ENCODE results near the gene BRD3. TPM values are rescaled to one million over a fixed set of nuclear protein-coding genes. Genes with fewer than 3 reads are reported as not detected.

BRD3 gene
- total and polyA plus RNA-seq, 2 donors: 11.6 to 20.2 TPM

GRCh38 chr9:133997584-133997983 is 70.2 kb downstream of the BRD3 start:
- H3K27ac ChIP-seq (ENCODE audit: low read depth): no peak overlapping the region
- H3K36me3 ChIP-seq (ENCODE audit: insufficient read depth): no peaks in the 10 kb centered on the region
- 94% methylated on average over 2 of the region's 2 CpGs for WGBS
- H3K4me1 ChIP-seq (ENCODE audit: insufficient read depth): no peaks in the 10 kb centered on the region
- no peak overlapping the region for H3K4me3 ChIP-seq (ENCODE audit: low read depth, low read length)
- DNase-seq (ENCODE audit: extremely low spot score): no peak

GRCh38 chr9:133996531-133997520 is 71.0 kb downstream of the BRD3 start:
- no peak overlapping the region for H3K4me3 ChIP-seq (ENCODE audit: low read depth, low read length)
- no peak overlapping the region for H3K27ac ChIP-seq (ENCODE audit: low read depth)
- H3K36me3 ChIP-seq (ENCODE audit: insufficient read depth): no peaks in the 10 kb centered on the region
- no peak for DNase-seq (ENCODE audit: extremely low spot score)
- no peaks in the 10 kb centered on the region for H3K4me1 ChIP-seq (ENCODE audit: insufficient read depth)
- WGBS: 58% methylated on average over 24 of the region's 24 CpGs

GRCh38 chr9:133995012-133995896 is 72.6 kb downstream of the BRD3 start:
- WGBS: 71% methylated on average over 17 of the region's 17 CpGs
- H3K4me3 ChIP-seq (ENCODE audit: low read depth, low read length): no peak overlapping the region

GRCh38 chr9:133994353-133995011 is 73.3 kb downstream of the BRD3 start:
- Histone ChIP-seq H3K27ac (ENCODE audit: low read depth) (no peak overlapping the region), H3K36me3 (ENCODE audit: insufficient read depth) (no peaks in the 10 kb centered on the region), H3K4me1 (ENCODE audit: insufficient read depth) (no peaks in the 10 kb centered on the region), H3K4me3 (ENCODE audit: low read depth, low read length) (no peak overlapping the region)
- WGBS: 6% methylated on average over 11 of the region's 11 CpGs
- DNase-seq (ENCODE audit: extremely low spot score): no peak

More at GRCh38 chr9:133995012-133995896, 72.6 kb downstream of the BRD3 start:
- no peaks in the 10 kb centered on the region for H3K4me1 ChIP-seq (ENCODE audit: insufficient read depth)
- H3K36me3 ChIP-seq (ENCODE audit: insufficient read depth): no peaks in the 10 kb centered on the region
- no peak for DNase-seq (ENCODE audit: extremely low spot score)
- no peak overlapping the region for H3K27ac ChIP-seq (ENCODE audit: low read depth)

GRCh38 chr9:133993635-133994253 is 74.1 kb downstream of the BRD3 start:
- 50% methylated on average over 16 of the region's 16 CpGs for WGBS
- H3K36me3 ChIP-seq (ENCODE audit: insufficient read depth): no peaks in the 10 kb centered on the region
- peak overlapping the region; percentile 11 for H3K4me3 ChIP-seq (ENCODE audit: low read depth, low read length)
- no peak overlapping the region for H3K27ac ChIP-seq (ENCODE audit: low read depth)
- no peak for DNase-seq (ENCODE audit: extremely low spot score)
- H3K4me1 ChIP-seq (ENCODE audit: insufficient read depth): no peaks in the 10 kb centered on the region

DNA sequence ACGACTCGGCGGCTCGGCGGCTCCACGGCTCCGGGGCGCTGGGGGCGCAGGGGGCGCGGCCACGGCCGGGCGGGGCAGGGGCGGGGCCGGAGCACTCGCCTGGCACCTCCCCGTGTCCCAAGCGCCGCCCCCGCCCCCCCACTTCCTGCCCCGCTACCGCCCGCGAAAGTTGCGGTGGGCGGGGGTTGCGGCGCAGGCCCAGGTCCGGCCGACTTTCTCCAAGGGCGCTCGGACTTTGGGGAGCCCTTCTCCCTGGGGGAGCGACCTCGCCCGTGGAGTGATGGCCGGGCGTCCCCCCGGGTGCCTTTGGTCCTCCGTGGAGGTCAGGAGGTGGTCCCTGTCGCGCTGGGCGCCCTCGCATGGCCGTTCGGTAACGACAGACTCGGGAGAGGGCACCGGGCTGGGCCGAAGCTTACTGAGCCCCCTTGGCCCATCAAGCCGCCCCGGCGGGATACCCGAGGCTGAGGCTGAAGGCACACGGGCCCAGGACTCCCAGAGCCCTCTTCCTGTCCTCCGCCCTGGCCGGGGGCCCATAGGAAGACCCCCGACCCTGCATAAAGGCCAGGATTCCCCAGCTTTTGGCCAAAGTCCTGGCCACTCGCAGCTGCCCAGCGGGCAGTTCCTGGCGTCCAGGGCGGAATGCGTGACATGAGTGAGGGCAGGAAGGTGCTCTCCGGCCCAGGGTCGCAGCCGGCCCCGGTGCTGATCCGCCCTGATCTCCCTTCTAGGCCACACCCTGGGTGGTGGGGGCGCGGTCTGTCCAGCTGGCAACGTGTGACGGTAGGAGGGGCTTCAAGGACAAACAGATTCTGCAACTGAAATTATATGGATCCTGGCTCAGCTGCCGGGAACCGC is 74.8 kb downstream of the BRD3 start:
- peak overlapping the region; percentile 78 for H3K4me3 ChIP-seq (ENCODE audit: low read depth, low read length)
- DNase-seq (ENCODE audit: extremely low spot score): peak; percentile 59
- under 1% methylated on average over 74 of the region's 74 CpGs for whole genome bisulfite sequencing
- H3K36me3 ChIP-seq (ENCODE audit: insufficient read depth): no peaks in the 10 kb centered on the region
- no peaks in the 10 kb centered on the region for H3K4me1 ChIP-seq (ENCODE audit: insufficient read depth)
- H3K27ac ChIP-seq (ENCODE audit: low read depth): peak overlapping the region; percentile 86

- Histone ChIP-seq H3K4me3 (ENCODE audit: low read depth, low read length) (peak within 1 kb of the TSS; percentile 78), H3K4me1 (ENCODE audit: insufficient read depth) (no peaks in the 10 kb centered on the region), H3K27ac (ENCODE audit: low read depth) (peak within 1 kb of the TSS; percentile 86), H3K36me3 (ENCODE audit: insufficient read depth) (no peaks in the 10 kb centered on the region)
- under 1% methylated on average over 124 of the region's 124 CpGs for WGBS
- DNase-seq (ENCODE audit: extremely low spot score): no peak
These were observed 75.7 kb downstream of the BRD3 start, which contains the start of gene VAV2 for GRCh38 chr9:133991964-133992779. Gene VAV2, minus strand, starts transcription at chr9:133992324. Its CDS starts 46 bp downstream, at chr9:133992278.

- Histone ChIP-seq H3K27ac (ENCODE audit: low read depth) (peak overlapping the region; percentile 60), H3K36me3 (ENCODE audit: insufficient read depth) (no peaks in the 10 kb centered on the region), H3K4me1 (ENCODE audit: insufficient read depth) (no peaks in the 10 kb centered on the region), H3K4me3 (ENCODE audit: low read depth, low read length) (peak overlapping the region; percentile 78)
- DNase-seq (ENCODE audit: extremely low spot score): no peak
- WGBS: 2% methylated on average over 81 of the region's 82 CpGs
These were observed 76.5 kb downstream of the BRD3 start for GRCh38 chr9:133991214-133991921.

DNA sequence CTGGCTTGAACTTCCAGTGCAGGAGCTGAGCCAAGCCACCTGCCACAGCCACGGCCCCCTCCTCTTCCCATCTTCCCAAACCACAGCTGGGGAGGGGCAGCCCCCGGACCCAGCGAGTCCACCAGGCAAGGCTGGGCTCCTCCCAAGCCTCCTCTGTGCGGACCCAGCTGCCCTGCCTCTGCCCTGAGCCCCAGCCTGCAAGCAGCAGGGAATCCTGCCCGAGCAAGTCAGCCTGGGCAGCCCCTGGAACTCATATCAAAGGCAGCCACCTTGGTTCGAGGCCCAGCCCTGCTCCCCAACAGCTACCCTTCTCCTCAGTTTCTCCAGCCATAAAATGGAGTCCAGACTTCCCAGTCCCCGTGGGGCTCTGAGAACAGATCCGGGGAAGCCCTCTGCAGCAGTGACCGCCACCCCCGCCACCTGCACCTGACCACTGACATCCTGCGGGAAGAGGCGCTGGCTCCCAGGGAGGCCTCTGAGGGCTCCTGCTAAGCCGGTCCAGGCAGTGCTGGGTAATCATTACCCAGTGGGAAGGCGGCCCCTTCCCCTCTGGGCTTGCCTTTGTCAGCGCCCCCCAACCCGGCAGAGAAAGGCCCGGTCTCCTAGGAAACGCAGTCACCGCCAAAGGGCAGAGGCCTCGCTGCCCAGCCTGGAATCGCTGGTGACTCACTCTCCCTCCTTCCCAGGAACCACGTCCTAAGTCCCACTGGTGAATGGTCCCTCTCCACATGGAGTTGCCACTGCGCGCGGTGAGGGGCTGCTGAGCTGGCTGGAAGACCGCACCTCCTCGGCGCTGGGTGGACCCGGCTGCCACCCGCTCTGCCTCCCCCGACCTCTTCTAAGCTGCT is 77.2 kb downstream of the BRD3 start:
- no peak for DNase-seq (ENCODE audit: extremely low spot score)
- 36% methylated on average over 31 of the region's 31 CpGs for WGBS
- Histone ChIP-seq H3K27ac (ENCODE audit: low read depth) (peak overlapping the region; percentile 60), H3K4me3 (ENCODE audit: low read depth, low read length) (peak overlapping the region; percentile 78), H3K36me3 (ENCODE audit: insufficient read depth) (no peaks in the 10 kb centered on the region), H3K4me1 (ENCODE audit: insufficient read depth) (no peaks in the 10 kb centered on the region)

- Histone ChIP-seq H3K27ac (ENCODE audit: low read depth) (no peak overlapping the region), H3K36me3 (ENCODE audit: insufficient read depth) (no peaks in the 10 kb centered on the region), H3K4me3 (ENCODE audit: low read depth, low read length) (no peak overlapping the region), H3K4me1 (ENCODE audit: insufficient read depth) (no peaks in the 10 kb centered on the region)
- WGBS: 82% methylated on average over 24 of the region's 24 CpGs
- no peak for DNase-seq (ENCODE audit: extremely low spot score)
These were observed 78.0 kb downstream of the BRD3 start for GRCh38 chr9:133989625-133990365.

All from urinary bladder (tissue), 4 donors.